Mononuclear cell (primary cell): ENCODE data around the gene SFXN2. TPM values are rescaled to one million over a fixed set of nuclear protein-coding genes. Genes with fewer than 3 reads are reported as not detected.
A peak's percentile ranks its signal among the peaks of the same experiment; 100 is the strongest.
"Not testable (repeated sequence)": the region's sequence is repeated elsewhere in the genome, so short reads cannot be mapped to it uniquely, and the experiment has no call there.

Experiments used
- H3K27me3 ChIP-seq: 2 replicates; pipeline ENCODE4 v1.6.0; 2011; ENCODE audit warnings: low read length, control low read depth; ENCODE audit not compliant: insufficient read depth
- H3K4me1 ChIP-seq: 2 replicates; pipeline ENCODE4 v1.5.1; 2011; ENCODE audit warnings: mild to moderate bottlenecking, low read length, control low read depth; ENCODE audit not compliant: insufficient read depth
- H3K4me3 ChIP-seq: 2 replicates; pipeline ENCODE4 v1.5.1; 2011; ENCODE audit warnings: mild to moderate bottlenecking, low read length, moderate library complexity
- H3K9me3 ChIP-seq: 2 replicates; pipeline ENCODE4 v1.5.1; 2011; ENCODE audit warnings: low read depth, mild to moderate bottlenecking, control low read depth, low read length
- total RNA-seq: library from RNA; depleted of rRNA; stranded (reverse); fragments of >200 nt; gene quantifications from one replicate; pipeline ENCODE4 v1.2.3, GENCODE V29; 2012

The SFXN2 gene
- total RNA-seq, 1 donor = 2.2 TPM

DNA sequence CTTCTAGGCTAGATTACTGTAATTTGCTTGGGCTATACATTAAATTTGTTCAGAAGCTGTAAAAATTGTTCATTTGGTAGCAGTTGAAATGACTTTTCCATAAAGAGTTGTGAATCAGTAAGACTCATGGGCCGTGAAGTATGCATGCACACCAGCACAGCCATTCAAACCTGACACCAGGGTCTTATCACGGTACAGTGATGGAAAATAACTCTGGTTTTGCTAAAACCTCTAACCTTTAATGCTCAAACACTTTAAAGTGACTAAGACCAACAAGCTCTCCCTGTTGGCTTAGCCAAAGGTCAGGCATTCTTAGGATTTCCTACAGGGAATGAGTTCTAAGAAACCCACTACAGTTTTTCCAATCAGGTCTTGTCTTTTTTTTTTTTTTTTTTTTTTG, 11.7 kb upstream of the SFXN2 start:
- Histone ChIP-seq H3K27me3 (no peaks in the 10 kb centered on the region), H3K4me3 (no peak overlapping the region), H3K9me3 (no peaks in the 10 kb centered on the region), H3K4me1 (peaks cover 3% of the 10 kb centered on the region)

DNA sequence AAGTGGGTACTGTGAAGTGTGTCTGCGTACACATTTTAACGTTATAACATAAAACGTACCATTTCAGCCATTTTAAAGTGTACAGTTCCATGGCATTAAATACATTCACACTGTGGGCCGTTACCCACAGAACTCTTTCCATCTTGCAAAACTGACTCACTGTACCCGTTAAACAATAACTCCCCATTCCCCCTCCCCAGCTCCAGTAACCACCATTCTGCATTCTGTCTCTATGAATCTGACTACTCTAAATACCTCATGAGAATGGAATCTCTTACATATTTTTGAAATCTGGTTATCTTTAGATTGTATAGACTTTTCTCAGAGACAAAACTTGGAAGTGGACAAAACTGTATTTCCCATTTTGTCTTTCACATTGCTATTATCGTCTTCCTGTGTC, 9.5 kb upstream of the SFXN2 start:
- Histone ChIP-seq H3K4me3 (no peak overlapping the region), H3K4me1 (peaks cover 3% of the 10 kb centered on the region), H3K9me3 (no peaks in the 10 kb centered on the region), H3K27me3 (no peaks in the 10 kb centered on the region)

DNA sequence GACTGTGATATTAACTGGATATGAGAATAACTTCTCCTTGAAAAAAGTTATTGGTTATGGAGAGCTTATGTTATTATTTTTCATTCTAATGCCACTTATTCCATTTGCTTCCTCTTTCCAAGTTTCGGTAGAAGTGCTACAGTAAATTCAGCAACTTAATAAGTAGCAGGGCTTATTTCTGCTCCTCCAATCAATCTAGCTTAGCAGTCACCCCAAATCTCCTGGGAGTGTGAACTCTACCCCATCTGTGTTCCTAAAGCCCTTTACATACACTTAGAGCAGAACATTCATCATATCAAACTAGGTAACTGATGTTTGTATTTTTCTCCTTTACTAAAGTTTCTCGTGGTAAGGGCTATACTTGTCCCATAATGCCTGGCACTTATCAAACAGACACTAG, 8.9 kb upstream of the SFXN2 start:
- H3K9me3 ChIP-seq = no peaks in the 10 kb centered on the region
- no peaks in the 10 kb centered on the region for H3K27me3 ChIP-seq
- H3K4me1 ChIP-seq = peaks cover 3% of the 10 kb centered on the region
- H3K4me3 ChIP-seq = no peak overlapping the region

DNA sequence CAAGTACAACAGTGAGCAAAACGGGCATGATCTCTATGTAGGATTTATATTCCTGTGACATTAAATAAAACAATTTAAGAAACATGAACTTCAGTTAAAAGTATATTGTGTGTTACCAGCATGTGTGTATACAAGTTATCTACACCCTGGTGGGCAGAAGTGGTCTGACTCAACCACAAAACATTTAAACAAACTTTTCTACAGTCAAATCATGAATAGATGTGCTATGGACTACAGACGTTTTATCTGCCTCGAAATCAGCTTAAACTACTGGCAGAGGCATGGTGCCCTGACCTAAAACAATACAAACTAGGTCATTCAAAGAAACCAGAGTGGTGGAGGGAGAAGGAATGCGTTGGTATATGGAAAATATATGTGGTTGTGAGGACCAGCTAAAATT, 3.8 kb upstream of the SFXN2 start:
- peaks cover 18% of the 10 kb centered on the region for H3K4me1 ChIP-seq
- H3K9me3 ChIP-seq = no peaks in the 10 kb centered on the region
- no peaks in the 10 kb centered on the region for H3K27me3 ChIP-seq
- H3K4me3 ChIP-seq = no peak overlapping the region

DNA sequence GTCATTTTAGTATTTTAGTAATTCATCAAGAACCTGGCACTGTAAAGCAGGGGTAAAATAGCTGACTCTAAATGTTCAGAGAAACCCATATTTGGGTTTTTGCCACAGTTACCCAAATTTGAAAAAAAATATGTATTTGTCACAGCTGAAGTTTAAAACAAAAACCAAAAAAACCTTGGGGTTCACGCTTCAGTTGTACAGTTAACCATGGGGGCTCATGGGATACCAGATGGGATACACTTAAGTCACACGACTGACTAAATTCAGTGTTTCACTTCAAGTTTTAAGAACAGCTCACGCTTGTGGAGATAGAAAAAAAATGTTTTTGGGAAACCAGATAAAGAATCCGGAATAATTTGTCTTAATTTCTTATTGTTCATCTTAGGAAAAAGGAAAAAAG, 2.3 kb upstream of the SFXN2 start:
- Histone ChIP-seq H3K4me3 (no peak overlapping the region), H3K27me3 (no peaks in the 10 kb centered on the region), H3K9me3 (no peaks in the 10 kb centered on the region)

DNA sequence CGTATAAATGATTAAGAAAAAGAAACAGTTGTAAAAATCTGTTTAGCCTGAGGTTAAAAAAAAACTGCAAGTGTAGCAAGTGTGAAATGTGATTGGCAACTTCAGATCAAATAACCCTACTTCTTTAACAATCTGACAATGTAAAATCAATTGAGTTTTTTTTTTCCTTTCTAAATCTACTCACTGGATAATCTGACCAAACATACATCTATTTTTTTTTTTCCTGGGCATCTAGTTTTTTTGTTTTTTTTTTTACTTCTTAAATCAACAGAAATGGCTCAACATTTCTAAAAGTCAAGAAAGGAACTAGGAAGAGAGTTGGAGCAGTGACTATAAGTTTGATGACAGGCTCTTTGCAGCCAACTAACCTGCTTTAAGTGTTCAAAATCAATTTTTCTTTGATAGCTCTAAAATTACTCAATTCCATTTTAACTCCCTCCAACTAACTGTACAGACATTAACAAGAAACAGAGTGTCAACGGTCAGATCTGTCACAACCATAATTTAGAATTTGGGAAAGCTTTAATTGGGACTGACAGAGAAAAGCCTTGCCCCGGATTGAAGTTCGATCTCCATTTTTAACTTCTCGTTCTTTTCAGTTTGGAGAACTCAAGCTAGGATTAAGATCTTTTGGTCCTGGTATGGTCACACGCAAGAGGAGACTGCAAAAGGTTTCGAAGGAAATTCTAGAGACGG, 1.4 kb upstream of the SFXN2 start:
- H3K9me3 ChIP-seq = no peaks in the 10 kb centered on the region
- peak overlapping the region; percentile 76 for H3K4me3 ChIP-seq
- H3K4me1 ChIP-seq = peaks cover 20% of the 10 kb centered on the region
- no peaks in the 10 kb centered on the region for H3K27me3 ChIP-seq

More for the DNA sequence above, 2.3 kb upstream of the SFXN2 start:
- peaks cover 20% of the 10 kb centered on the region for H3K4me1 ChIP-seq

DNA sequence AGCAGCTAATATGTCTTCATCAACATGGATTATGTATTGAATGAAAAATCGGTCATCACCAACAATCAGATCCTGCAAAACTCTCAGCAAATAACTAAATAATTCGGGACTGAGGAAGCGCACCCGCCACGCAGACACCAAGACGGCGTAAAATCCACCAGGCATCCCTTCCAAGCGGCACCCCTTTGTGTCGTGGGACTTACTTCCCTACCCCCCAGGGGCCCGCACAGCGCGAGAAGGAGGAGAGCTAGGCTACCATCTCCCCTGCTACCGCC, 960 bp upstream of the SFXN2 start:
- peaks cover 25% of the 10 kb centered on the region for H3K4me1 ChIP-seq
- peak overlapping the region; percentile 76 for H3K4me3 ChIP-seq
- H3K27me3 ChIP-seq = no peaks in the 10 kb centered on the region
- H3K9me3 ChIP-seq = no peaks in the 10 kb centered on the region

DNA sequence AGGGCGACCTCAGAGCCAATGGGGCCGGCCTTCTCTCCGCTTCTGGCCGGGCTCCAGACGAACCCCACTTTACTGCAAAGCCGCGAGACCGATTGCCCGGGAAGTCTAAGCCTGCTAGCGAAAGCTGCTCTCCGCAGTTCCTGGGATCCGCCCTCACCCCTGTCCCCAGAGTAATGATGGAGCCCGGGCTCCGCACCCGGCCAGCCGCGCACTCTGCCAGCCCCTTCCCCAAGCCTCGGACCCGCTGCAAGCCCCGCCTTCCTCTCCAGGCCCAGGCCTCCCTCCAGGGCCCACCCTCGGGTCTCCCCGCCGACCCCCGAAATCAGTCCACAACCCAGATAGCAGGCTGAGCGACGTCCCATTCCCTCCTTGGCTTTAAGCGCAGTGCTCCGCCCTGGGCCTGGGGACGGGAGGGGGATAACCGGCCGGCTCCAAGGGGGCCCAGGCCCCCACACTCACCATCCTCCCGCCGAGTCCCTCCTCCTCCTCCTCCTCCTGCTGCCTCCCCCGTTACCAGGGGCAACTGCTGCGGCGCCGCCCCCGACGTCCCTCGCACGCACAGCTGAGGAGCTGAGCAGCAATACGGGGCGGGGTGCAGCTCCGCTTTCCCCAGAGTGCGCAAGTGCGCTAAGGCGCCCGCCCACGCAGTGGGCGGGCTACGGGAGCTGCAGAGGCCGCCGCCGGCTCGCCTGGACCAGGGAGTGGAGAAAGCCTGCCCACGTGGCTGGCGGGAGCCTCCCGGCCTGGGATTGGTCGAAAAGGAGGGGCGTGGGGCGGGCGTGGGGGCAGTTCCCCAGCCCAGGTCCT, 419 bp upstream of the SFXN2 start, which contains the start of gene ARL3:
Gene ARL3, minus strand, starts transcription at position 584 of the 807 bp plus-strand sequence. Its CDS starts 122 bp downstream, at position 462.
- Histone ChIP-seq H3K4me3 (peak within 1 kb of the TSS; percentile 76), H3K27me3 (no peaks in the 10 kb centered on the region), H3K9me3 (no peaks in the 10 kb centered on the region), H3K4me1 (peaks cover 27% of the 10 kb centered on the region)

DNA sequence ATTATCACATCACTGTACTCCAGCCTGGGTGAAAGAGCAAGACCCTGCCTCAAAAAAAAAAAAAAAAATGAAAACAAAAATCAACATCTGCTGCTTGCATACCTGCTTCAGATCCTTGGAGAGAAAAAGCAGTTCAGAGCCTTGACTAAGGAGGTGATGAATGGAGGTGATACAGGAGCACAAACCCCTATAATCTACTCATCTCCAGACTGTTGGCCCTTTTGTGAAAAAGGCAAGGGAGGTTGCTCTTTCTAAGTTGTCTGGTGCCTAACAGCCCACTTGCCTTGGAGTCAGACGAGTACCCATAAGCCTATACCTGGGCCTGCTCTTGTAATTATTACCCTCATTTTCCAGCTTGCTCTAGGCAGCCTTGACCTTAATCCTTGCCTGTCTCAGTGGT, 1.4 kb downstream of the SFXN2 start:
- H3K9me3 ChIP-seq = no peaks in the 10 kb centered on the region
- H3K4me3 ChIP-seq = no peak overlapping the region
- no peaks in the 10 kb centered on the region for H3K27me3 ChIP-seq
- peaks cover 27% of the 10 kb centered on the region for H3K4me1 ChIP-seq

DNA sequence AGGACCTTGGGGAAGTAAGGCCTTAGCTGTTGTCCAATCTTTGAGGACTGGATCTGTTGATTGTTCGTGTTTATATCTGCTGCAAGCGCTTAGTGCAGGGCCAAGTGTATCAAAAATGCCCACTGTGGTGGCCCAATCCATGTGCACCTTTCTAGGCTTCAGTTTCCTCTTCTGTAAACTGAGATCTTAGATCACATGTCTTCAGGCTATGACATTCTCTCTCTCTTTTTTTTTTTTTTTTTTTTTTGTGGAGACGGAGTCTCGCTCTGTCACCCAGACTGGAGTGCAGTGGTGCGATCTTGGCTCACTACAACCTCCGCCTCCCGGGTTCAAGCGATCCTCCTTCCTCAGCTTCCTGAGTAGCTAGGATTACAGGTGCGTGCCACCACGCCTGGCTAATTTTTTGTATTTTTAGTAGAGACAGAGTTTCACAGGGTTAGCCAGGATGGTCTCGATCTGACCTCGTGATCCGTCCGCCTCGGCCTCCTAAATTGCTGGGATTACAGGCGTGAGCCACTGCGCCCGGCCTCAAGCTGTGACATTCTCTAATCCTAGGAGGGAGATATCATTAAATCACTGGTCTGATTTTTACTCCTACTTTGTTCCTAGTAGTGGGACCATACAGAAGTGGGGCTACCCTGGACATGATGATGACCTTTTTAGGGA, 2.6 kb downstream of the SFXN2 start:
- not testable (repeated sequence) for H3K4me3 ChIP-seq, H3K9me3 ChIP-seq, H3K27me3 ChIP-seq
- H3K4me1 ChIP-seq = peaks cover 27% of the 10 kb centered on the region

DNA sequence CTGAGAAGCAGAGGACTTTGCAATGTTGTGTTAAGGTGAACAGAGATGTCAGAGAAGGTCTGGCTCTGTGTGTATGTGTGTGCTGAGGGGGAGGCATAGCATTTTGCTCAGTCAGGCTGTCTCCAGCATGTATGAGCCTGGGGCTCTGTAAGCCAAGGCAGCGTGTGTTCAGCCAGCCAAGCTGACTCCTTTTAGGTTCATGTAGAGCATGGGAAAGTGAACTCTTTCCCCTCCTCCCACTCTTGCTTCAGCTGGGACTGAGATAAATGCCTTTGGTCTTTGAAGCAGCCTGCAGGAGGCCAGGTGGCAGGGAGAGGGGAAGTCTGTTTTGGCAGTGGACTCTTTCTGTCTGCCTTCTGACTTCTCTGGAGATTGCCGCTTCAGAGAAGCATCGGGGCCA, 3.8 kb downstream of the SFXN2 start:
- Histone ChIP-seq H3K4me3 (no peak overlapping the region), H3K9me3 (no peaks in the 10 kb centered on the region), H3K4me1 (peaks cover 24% of the 10 kb centered on the region), H3K27me3 (no peaks in the 10 kb centered on the region)

DNA sequence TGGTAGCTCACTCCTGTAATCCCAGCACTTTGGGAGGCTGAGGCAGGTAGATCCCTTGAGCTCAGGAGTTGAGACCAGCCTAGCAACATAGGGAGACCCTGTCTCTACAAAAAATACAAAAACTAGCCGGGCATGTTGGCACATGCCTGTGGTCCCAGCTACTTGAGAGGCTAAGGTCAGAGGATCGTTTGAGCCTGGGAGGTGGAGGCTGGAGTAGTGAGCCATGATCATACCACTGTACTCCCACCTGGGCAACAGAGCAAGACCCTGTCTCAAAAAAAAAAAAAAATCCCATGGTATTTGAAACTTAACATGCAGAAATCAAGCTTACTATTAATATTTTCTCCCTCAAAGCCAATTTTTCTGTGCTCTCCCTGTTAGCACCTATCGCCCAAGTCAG, 5.9 kb downstream of the SFXN2 start:
- Histone ChIP-seq H3K4me3 (no peak overlapping the region), H3K4me1 (peaks cover 12% of the 10 kb centered on the region), H3K9me3 (no peaks in the 10 kb centered on the region), H3K27me3 (no peaks in the 10 kb centered on the region)

DNA sequence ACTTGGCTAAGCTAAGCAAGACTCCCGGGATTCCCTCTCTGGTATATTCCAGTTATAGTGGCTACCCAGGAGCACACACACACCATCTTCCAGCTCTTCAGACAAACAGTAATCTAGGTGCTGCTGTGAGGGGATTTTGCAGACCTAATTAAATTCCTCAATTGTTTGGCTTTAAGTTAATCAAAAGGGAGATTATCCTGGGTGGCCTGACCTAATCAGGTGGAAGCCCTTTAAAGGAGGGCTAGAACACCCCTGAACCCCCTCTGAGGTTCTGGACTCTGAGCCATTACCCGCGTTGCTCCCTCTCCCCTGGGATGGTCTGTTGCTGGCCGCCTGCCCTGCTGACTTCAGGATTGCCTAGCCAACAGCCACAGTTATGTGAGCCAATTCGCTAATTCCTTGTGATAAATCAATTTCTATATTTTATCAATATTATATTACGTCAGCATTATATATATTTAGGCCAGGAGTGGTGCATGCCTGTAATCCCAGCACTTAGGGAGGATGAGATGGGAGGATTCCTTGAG, 6.4 kb downstream of the SFXN2 start:
- Histone ChIP-seq H3K9me3 (no peaks in the 10 kb centered on the region), H3K4me3 (no peak overlapping the region), H3K27me3 (no peaks in the 10 kb centered on the region), H3K4me1 (peaks cover 7% of the 10 kb centered on the region)

DNA sequence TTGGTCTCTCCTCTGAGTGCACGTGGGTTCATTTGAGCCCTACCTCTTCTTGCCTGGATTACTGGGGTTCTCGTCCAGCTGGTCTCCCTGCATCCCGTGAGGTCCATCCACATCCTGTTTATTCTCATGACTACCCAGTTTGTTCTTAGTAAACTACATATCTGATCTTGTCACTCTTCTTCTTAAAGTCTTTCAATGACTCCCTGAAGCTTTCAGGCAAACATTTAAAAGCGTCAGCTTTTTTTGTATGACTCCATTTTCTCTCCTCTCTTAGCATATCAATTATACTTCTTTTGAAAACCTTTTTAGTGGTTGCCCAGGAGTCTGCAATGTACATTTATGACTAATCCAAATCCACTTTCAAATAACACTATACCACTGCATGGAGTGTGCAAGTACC, 7.5 kb downstream of the SFXN2 start:
- Histone ChIP-seq H3K4me3 (no peak overlapping the region), H3K27me3 (no peaks in the 10 kb centered on the region), H3K4me1 (peaks cover 7% of the 10 kb centered on the region), H3K9me3 (no peaks in the 10 kb centered on the region)

DNA sequence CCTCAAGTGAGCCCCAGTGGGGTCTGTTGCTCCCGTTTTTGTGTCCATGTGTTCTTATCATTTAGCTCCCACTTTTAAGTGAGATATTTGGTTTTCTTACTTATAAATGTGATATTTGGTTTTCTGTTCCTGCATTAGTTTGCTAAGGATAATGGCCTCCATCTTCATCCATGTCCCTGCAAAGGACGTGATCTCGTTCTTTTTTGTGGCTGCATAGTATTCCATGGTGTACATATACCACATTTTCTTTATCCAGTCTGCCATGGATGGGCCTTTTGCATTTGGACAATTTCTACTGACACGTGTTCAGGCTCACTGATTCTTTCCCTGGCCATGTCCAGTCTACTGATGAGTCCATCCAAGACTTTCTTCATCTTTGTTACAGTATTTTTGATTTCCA, 9.6 kb downstream of the SFXN2 start:
- Histone ChIP-seq H3K4me1 (peaks cover 2% of the 10 kb centered on the region), H3K27me3 (no peaks in the 10 kb centered on the region), H3K4me3 (no peak overlapping the region), H3K9me3 (no peaks in the 10 kb centered on the region)
